Measurements from ENCODE around the gene SBF2.

Gene SBF2

GRCh38 chr11:9840460-9841004 is 453.5 kb downstream of the SBF2 start:
- H3K27me3 ChIP-seq (ENCODE audit: control insufficient read depth, insufficient read depth, low read length), result no peaks in the 10 kb centered on the region
- no peaks in the 10 kb centered on the region for H3K36me3 ChIP-seq (ENCODE audit: control insufficient read depth, low read depth, low read length)
- H3K9me3 ChIP-seq (ENCODE audit: control insufficient read depth, low read depth, low read length), result no peaks in the 10 kb centered on the region
- H3K4me1 ChIP-seq (ENCODE audit: control insufficient read depth, low read depth, low read length), result peaks cover 10% of the 10 kb centered on the region
- H3K27ac ChIP-seq (ENCODE audit: low read length), result no peak overlapping the region
- no peak overlapping the region for H3K9ac ChIP-seq (ENCODE audit: low read length)
- H3K4me3 ChIP-seq (ENCODE audit: low read length), result no peak overlapping the region

DNA sequence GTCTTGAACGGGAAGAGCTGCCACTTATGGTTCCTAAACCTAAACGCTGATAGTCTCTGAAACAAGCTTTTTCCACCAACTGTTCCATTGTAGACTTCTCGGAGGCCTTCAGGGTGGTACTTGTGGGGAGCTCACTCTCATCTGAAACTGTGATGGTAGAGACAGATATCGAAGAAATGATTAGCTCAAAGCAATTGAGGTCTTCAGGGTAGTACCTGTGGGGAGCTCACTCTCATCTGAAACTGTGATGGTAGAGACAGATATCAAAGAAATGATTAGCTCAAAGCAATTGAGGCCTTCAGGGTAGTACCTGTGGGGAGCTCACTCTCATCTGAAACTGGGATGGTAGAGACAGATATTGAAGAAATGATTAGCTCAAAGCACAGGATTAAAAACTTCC is 454.5 kb downstream of the SBF2 start:
- Histone ChIP-seq H3K4me1 (ENCODE audit: control insufficient read depth, low read depth, low read length) (peaks cover 10% of the 10 kb centered on the region), H3K36me3 (ENCODE audit: control insufficient read depth, low read depth, low read length) (no peaks in the 10 kb centered on the region), H3K9me3 (ENCODE audit: control insufficient read depth, low read depth, low read length) (no peaks in the 10 kb centered on the region), H3K27ac (ENCODE audit: low read length) (no peak overlapping the region), H3K4me3 (ENCODE audit: low read length) (no peak overlapping the region), H3K27me3 (ENCODE audit: control insufficient read depth, insufficient read depth, low read length) (no peaks in the 10 kb centered on the region), H3K9ac (ENCODE audit: low read length) (no peak overlapping the region)

DNA sequence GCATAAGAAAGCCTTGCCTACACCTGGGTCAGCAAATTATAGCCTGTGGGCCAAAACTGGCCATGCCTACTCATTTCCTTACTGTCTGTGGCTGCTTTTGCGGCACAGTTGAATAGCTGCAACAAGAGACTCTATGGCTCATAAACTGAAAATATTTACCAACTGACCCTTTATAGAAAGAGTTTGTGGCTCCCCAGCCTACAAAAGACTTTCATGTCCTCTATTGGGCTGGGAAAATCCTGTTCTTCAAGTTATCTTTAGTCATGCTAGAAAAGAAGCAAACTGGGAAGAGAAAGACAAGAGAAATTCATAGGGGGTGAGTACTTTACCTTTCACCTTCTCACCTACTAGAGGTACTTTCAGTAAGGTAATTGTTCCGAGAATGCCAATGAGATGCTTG is 455.1 kb downstream of the SBF2 start:
- Histone ChIP-seq H3K4me1 (ENCODE audit: control insufficient read depth, low read depth, low read length) (peaks cover 10% of the 10 kb centered on the region), H3K27ac (ENCODE audit: low read length) (no peak overlapping the region), H3K9me3 (ENCODE audit: control insufficient read depth, low read depth, low read length) (no peaks in the 10 kb centered on the region), H3K9ac (ENCODE audit: low read length) (no peak overlapping the region), H3K27me3 (ENCODE audit: control insufficient read depth, insufficient read depth, low read length) (no peaks in the 10 kb centered on the region), H3K36me3 (ENCODE audit: control insufficient read depth, low read depth, low read length) (no peaks in the 10 kb centered on the region), H3K4me3 (ENCODE audit: low read length) (no peak overlapping the region)

DNA sequence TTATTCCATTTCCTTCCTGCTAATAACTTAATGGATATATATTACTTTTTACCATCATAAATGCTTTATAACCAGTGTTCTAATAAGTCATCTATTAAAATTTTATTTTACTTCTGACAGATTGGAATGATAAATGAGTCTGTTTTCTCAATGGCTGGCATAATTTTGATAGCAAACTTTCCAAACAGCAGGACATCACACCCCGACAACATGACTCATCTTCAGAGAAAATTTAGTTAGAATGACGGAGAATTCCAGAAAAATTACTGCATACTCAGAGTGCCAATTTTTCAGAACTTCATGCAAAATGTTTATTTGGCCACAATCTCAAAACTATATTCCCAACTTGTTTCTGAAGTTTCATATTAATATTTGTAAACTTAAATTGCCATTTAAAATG is 455.8 kb downstream of the SBF2 start:
- Histone ChIP-seq H3K27me3 (ENCODE audit: control insufficient read depth, insufficient read depth, low read length) (no peaks in the 10 kb centered on the region), H3K36me3 (ENCODE audit: control insufficient read depth, low read depth, low read length) (no peaks in the 10 kb centered on the region), H3K9me3 (ENCODE audit: control insufficient read depth, low read depth, low read length) (no peaks in the 10 kb centered on the region), H3K9ac (ENCODE audit: low read length) (no peak overlapping the region), H3K4me1 (ENCODE audit: control insufficient read depth, low read depth, low read length) (peaks cover 10% of the 10 kb centered on the region), H3K4me3 (ENCODE audit: low read length) (no peak overlapping the region), H3K27ac (ENCODE audit: low read length) (no peak overlapping the region)

- H3K4me1 ChIP-seq (ENCODE audit: control insufficient read depth, low read depth, low read length), result peaks cover 5% of the 10 kb centered on the region
- no peak overlapping the region for H3K27ac ChIP-seq (ENCODE audit: low read length)
- H3K36me3 ChIP-seq (ENCODE audit: control insufficient read depth, low read depth, low read length), result no peaks in the 10 kb centered on the region
- no peak overlapping the region for H3K4me3 ChIP-seq (ENCODE audit: low read length)
- H3K9me3 ChIP-seq (ENCODE audit: control insufficient read depth, low read depth, low read length), result no peaks in the 10 kb centered on the region
- no peaks in the 10 kb centered on the region for H3K27me3 ChIP-seq (ENCODE audit: control insufficient read depth, insufficient read depth, low read length)
- H3K9ac ChIP-seq (ENCODE audit: low read length), result no peak overlapping the region
Measured at GRCh38 chr11:9834291-9834690, 459.7 kb downstream of the SBF2 start.

GRCh38 chr11:9831122-9831521 is 462.9 kb downstream of the SBF2 start:
- no peak overlapping the region for H3K9ac ChIP-seq (ENCODE audit: low read length)
- no peak overlapping the region for H3K27ac ChIP-seq (ENCODE audit: low read length)
- H3K4me1 ChIP-seq (ENCODE audit: control insufficient read depth, low read depth, low read length), result no peaks in the 10 kb centered on the region
- H3K27me3 ChIP-seq (ENCODE audit: control insufficient read depth, insufficient read depth, low read length), result no peaks in the 10 kb centered on the region
- no peaks in the 10 kb centered on the region for H3K9me3 ChIP-seq (ENCODE audit: control insufficient read depth, low read depth, low read length)
- H3K36me3 ChIP-seq (ENCODE audit: control insufficient read depth, low read depth, low read length), result no peaks in the 10 kb centered on the region
- H3K4me3 ChIP-seq (ENCODE audit: low read length), result no peak overlapping the region

DNA sequence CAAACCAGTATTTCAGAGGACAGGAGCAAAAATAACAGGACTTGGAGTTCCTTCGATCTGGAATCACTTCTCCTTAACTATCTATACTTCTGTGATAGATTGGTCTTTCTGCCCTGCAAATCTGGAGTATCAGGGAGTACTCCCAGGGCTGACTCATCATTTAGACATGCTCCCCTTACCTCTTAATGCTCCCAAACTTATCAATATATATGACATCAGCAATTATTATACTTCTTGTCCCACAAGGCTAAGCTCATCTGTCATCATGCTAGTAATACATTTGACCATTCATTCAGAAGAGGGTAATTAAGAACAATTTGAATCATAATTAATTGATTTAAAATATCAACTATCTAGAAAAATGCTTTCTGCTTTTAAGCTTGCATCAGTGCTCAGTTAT is 466.3 kb downstream of the SBF2 start:
- Histone ChIP-seq H3K4me1 (ENCODE audit: control insufficient read depth, low read depth, low read length) (no peaks in the 10 kb centered on the region), H3K9me3 (ENCODE audit: control insufficient read depth, low read depth, low read length) (no peaks in the 10 kb centered on the region), H3K36me3 (ENCODE audit: control insufficient read depth, low read depth, low read length) (no peaks in the 10 kb centered on the region), H3K9ac (ENCODE audit: low read length) (no peak overlapping the region), H3K27me3 (ENCODE audit: control insufficient read depth, insufficient read depth, low read length) (no peaks in the 10 kb centered on the region), H3K27ac (ENCODE audit: low read length) (no peak overlapping the region), H3K4me3 (ENCODE audit: low read length) (no peak overlapping the region)

DNA sequence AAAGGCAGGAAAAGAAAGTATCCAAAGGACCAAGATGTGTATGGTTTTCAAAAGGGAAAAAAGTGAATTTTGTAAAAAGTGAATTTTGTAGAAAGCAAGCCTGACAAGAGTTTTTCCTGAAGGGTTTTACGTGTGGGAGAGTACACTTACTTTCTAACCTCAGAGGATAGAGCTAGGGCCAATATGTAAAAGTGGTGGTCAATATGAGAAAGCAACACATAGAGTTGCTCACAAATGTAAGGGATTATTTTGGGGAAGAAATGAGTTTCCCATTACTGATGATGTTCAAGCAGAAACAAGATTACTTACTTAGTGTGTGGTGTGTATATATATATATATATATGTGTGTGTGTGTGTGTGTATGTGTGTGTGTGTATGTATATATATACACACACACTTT is 467.6 kb downstream of the SBF2 start:
- Histone ChIP-seq H3K36me3 (ENCODE audit: control insufficient read depth, low read depth, low read length) (no peaks in the 10 kb centered on the region), H3K9me3 (ENCODE audit: control insufficient read depth, low read depth, low read length) (no peaks in the 10 kb centered on the region), H3K27me3 (ENCODE audit: control insufficient read depth, insufficient read depth, low read length) (no peaks in the 10 kb centered on the region), H3K9ac (ENCODE audit: low read length) (no peak overlapping the region), H3K4me3 (ENCODE audit: low read length) (no peak overlapping the region), H3K4me1 (ENCODE audit: control insufficient read depth, low read depth, low read length) (peaks cover 5% of the 10 kb centered on the region), H3K27ac (ENCODE audit: low read length) (no peak overlapping the region)

GRCh38 chr11:9825895-9826294 is 468.1 kb downstream of the SBF2 start:
- Histone ChIP-seq H3K36me3 (ENCODE audit: control insufficient read depth, low read depth, low read length) (no peaks in the 10 kb centered on the region), H3K9me3 (ENCODE audit: control insufficient read depth, low read depth, low read length) (no peaks in the 10 kb centered on the region), H3K4me1 (ENCODE audit: control insufficient read depth, low read depth, low read length) (peaks cover 10% of the 10 kb centered on the region), H3K27me3 (ENCODE audit: control insufficient read depth, insufficient read depth, low read length) (no peaks in the 10 kb centered on the region), H3K4me3 (ENCODE audit: low read length) (no peak overlapping the region), H3K27ac (ENCODE audit: low read length) (no peak overlapping the region), H3K9ac (ENCODE audit: low read length) (no peak overlapping the region)

- Histone ChIP-seq H3K4me3 (ENCODE audit: low read length) (no peak overlapping the region), H3K4me1 (ENCODE audit: control insufficient read depth, low read depth, low read length) (peaks cover 16% of the 10 kb centered on the region), H3K27ac (ENCODE audit: low read length) (no peak overlapping the region), H3K9me3 (ENCODE audit: control insufficient read depth, low read depth, low read length) (no peaks in the 10 kb centered on the region), H3K9ac (ENCODE audit: low read length) (no peak overlapping the region), H3K27me3 (ENCODE audit: control insufficient read depth, insufficient read depth, low read length) (no peaks in the 10 kb centered on the region), H3K36me3 (ENCODE audit: control insufficient read depth, low read depth, low read length) (no peaks in the 10 kb centered on the region)
Measured at GRCh38 chr11:9825315-9825714, 468.7 kb downstream of the SBF2 start.

- no peaks in the 10 kb centered on the region for H3K27me3 ChIP-seq (ENCODE audit: control insufficient read depth, insufficient read depth, low read length)
- no peaks in the 10 kb centered on the region for H3K9me3 ChIP-seq (ENCODE audit: control insufficient read depth, low read depth, low read length)
- peaks cover 19% of the 10 kb centered on the region for H3K4me1 ChIP-seq (ENCODE audit: control insufficient read depth, low read depth, low read length)
- H3K27ac ChIP-seq (ENCODE audit: low read length), result no peak overlapping the region
- H3K9ac ChIP-seq (ENCODE audit: low read length), result no peak overlapping the region
- no peaks in the 10 kb centered on the region for H3K36me3 ChIP-seq (ENCODE audit: control insufficient read depth, low read depth, low read length)
- no peak overlapping the region for H3K4me3 ChIP-seq (ENCODE audit: low read length)
Measured at GRCh38 chr11:9823887-9824385, 470.1 kb downstream of the SBF2 start.

DNA sequence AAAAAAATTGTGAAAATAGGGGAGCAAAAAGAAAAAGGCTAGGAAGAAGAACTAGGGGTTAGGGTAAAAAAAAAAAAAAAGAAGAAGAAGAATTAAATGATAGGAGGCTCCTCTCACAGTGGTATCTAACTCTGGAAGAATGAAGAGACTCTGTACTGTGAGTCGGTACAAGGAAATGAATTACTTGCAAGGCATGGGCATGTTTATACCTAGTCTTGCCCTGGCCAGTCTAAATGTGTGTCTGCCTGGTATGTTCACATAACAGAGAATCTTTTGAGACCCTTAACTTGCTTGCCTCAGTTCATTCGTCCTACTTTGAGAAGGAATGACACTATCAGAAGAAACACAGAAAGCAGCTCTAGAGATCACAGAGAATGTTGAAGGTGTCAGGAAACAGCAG is 470.6 kb downstream of the SBF2 start:
- Histone ChIP-seq H3K27ac (ENCODE audit: low read length) (no peak overlapping the region), H3K9me3 (ENCODE audit: control insufficient read depth, low read depth, low read length) (no peaks in the 10 kb centered on the region), H3K9ac (ENCODE audit: low read length) (no peak overlapping the region), H3K36me3 (ENCODE audit: control insufficient read depth, low read depth, low read length) (no peaks in the 10 kb centered on the region), H3K4me3 (ENCODE audit: low read length) (no peak overlapping the region), H3K4me1 (ENCODE audit: control insufficient read depth, low read depth, low read length) (peaks cover 19% of the 10 kb centered on the region), H3K27me3 (ENCODE audit: control insufficient read depth, insufficient read depth, low read length) (no peaks in the 10 kb centered on the region)
